Heart left ventricle (tissue), 13 donors: Measurements from ENCODE around the gene ABHD17B.

ENCODE experiments used
- POLR2A ChIP-seq, 2 donors: fragments of 450-650 bp; IDR thresholded peaks; one replicate each; pipeline ENCODE4 v1.6.1; 2017; ENCODE audit warnings: antibody characterized with exemption in 2 of 2, mild to moderate bottlenecking in 2 of 2, moderate library complexity in 2 of 2
- TF ChIP-seq, protein P1 (sequence below), 12 donors: fragments of 200-600 bp; sonication (generic) in 4 of 12; IDR thresholded peaks; one replicate each; pipeline versions ENCODE4 v1.5.0 to v1.8.0; 2018 to 2022; ENCODE audit warnings: antibody characterized with exemption in 12 of 12, mild to moderate bottlenecking in 5 of 12
- donor health status: ischemic (EF 13 %, LVEDD 7.1; RV severe dilation, severe dysfunction).
- donor health status: DM: no; HTN: yes; CAD: no.
- donor health status: DM: no; HTN: no; CAD: no.
- donor health status: ischemic (EF 25% LVEDD 6.9; RV normal size, moderate dysfunction).
- donor health status: ischemic (EF 25% LVEDD 5.7; RV mildly dilated, moderate dysfunction).
- donor health status: ischemic (EF 35%, LVEDD 5.7; RV mildly dilated, moderate dysfunction).
- donor health status: nonischemic (EF 11% LVEDD 7.7; RV severe dilation, severe dysfunction).
- donor health status: DM: yes; HTN: yes; CAD: no.
- donor health status: PGD.
- donor health status: ischemic (EF 29% LVEDD 5.4; RV normal size, mild dysfunction).
- donor health status: nonischemic (EF 23%, LVEDD 6.1; RV moderate dilation, normal function).

DNA sequence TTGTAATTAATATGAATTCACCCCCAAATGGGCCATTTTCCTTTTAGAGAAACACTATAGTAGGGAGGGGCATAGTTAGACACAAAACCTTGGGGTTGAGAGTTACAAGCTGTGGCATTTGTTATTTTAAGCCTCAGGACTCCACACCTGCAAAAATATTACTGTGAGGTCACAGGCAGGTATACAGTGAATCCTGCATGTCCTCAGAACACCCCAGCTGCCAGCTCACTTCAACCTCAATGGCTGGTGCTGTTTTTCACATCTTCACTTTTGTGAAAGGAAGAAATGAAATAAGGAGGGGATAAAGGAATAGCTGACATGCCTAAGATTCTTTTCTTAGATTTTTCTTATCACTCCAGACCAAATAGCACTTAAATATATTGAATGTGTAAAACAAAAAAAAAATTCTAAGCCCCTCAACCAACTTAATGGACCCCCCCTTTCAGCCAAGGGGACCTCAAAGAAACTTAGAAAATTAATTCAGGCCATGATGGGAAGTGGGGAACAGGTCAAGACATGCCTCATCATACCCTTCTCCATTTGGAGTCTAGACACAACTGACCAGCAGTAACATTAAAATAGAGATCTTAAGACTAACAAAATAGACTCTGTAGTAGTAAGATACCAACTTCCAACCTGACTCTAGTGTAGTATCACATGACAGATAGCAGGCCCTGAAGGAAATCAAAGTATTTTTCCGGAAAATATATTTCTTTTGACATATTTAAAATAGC lies 9.6 kb upstream of the ABHD17B start:
- TF ChIP-seq, protein P1, sequence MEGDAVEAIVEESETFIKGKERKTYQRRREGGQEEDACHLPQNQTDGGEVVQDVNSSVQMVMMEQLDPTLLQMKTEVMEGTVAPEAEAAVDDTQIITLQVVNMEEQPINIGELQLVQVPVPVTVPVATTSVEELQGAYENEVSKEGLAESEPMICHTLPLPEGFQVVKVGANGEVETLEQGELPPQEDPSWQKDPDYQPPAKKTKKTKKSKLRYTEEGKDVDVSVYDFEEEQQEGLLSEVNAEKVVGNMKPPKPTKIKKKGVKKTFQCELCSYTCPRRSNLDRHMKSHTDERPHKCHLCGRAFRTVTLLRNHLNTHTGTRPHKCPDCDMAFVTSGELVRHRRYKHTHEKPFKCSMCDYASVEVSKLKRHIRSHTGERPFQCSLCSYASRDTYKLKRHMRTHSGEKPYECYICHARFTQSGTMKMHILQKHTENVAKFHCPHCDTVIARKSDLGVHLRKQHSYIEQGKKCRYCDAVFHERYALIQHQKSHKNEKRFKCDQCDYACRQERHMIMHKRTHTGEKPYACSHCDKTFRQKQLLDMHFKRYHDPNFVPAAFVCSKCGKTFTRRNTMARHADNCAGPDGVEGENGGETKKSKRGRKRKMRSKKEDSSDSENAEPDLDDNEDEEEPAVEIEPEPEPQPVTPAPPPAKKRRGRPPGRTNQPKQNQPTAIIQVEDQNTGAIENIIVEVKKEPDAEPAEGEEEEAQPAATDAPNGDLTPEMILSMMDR (IDR thresholded peaks at IDR 0.05): no peak
- TF ChIP-seq POLR2A (IDR thresholded peaks at IDR 0.05): no peak
